Esophagus (tissue), 2 donors: ENCODE data around the gene NTMT1. TPM values are rescaled to one million over a fixed set of nuclear protein-coding genes. Genes with fewer than 3 reads are reported as not detected.
"Not testable (repeated sequence)": the region's sequence is repeated elsewhere in the genome, so short reads cannot be mapped to it uniquely, and the experiment has no call there.

Experiments
- H3K27ac ChIP-seq, 2 donors: one replicate each; pipeline ENCODE4 v1.5.1; 2013; ENCODE audit warnings: low read depth in 2 of 2, mild to moderate bottlenecking in 2 of 2, inconsistent platforms in 1 of 2, low read length in 1 of 2, moderate library complexity in 1 of 2
- H3K27me3 ChIP-seq, 2 donors: one replicate each; pipeline ENCODE4 v1.6.1; 2013; ENCODE audit warnings: low read length in 2 of 2, control low read depth in 1 of 2, mild to moderate bottlenecking in 1 of 2; ENCODE audit not compliant: insufficient read depth in 2 of 2, control insufficient read depth in 1 of 2
- H3K36me3 ChIP-seq, 2 donors: one replicate each; pipeline ENCODE4 v1.6.1; 2013; ENCODE audit warnings: low read length in 1 of 2; ENCODE audit not compliant: control insufficient read depth in 2 of 2, insufficient read depth in 2 of 2
- H3K4me1 ChIP-seq, 2 donors: one replicate each; pipeline ENCODE4 v1.6.1; 2013; ENCODE audit warnings: low read length in 1 of 2; ENCODE audit not compliant: control insufficient read depth in 2 of 2, insufficient read depth in 2 of 2
- H3K4me3 ChIP-seq, 2 donors: one replicate each; pipeline ENCODE4 v1.5.1; 2013; ENCODE audit warnings: low read length in 2 of 2, mild to moderate bottlenecking in 2 of 2, low read depth in 1 of 2, moderate library complexity in 1 of 2
- H3K9me3 ChIP-seq, 2 donors: one replicate each; pipeline ENCODE4 v1.6.1; 2013; ENCODE audit warnings: mild to moderate bottlenecking in 2 of 2, low read depth in 1 of 2, low read length in 1 of 2, moderate library complexity in 1 of 2; ENCODE audit not compliant: control insufficient read depth in 2 of 2, insufficient read depth in 1 of 2
- WGBS, 2 donors: extraction: QIAGEN DNeasy Blood & Tissue Kit; methylation state at CpG; one replicate each; pipeline ENCODE4 v1.1.7; 2013; 5-methylcytosine and 5-hydroxymethylcytosine counted together
- polyA plus RNA-seq, 2 donors: library from polyadenylated mRNA; stranded (reverse); fragments of 200-250 nt; gene quantifications; one replicate each; pipeline ENCODE4 v1.2.3, GENCODE V29; 2013
- donor health status: healthy with polysubstance abuse.
- donor health status: Bipolar disorder and iron deficiency.

NTMT1 gene
- polyA plus RNA-seq, 2 donors: 14.2 to 30.6 TPM

GRCh38 chr9:129585352-129585751 is 40.6 kb upstream of the NTMT1 start:
- H3K4me1 ChIP-seq: peaks cover 0 to 2% of the 10 kb centered on the region in 2 donors
- no peak overlapping the region for H3K27ac ChIP-seq
- no peaks in the 10 kb centered on the region for H3K27me3 ChIP-seq
- no peak overlapping the region for H3K4me3 ChIP-seq
- 87 to 100% methylated on average over 1 of the region's 1 CpG for WGBS, 2 donors
- H3K36me3 ChIP-seq: no peaks in the 10 kb centered on the region
- H3K9me3 ChIP-seq: no peaks in the 10 kb centered on the region

- H3K27ac ChIP-seq: no peak overlapping the region
- no peaks in the 10 kb centered on the region for H3K9me3 ChIP-seq
- H3K4me1 ChIP-seq: peaks cover 0 to 2% of the 10 kb centered on the region in 2 donors
- H3K36me3 ChIP-seq: no peaks in the 10 kb centered on the region
- H3K4me3 ChIP-seq: no peak overlapping the region
- 89 to 90% methylated on average over 1 of the region's 1 CpG for WGBS, 2 donors
- no peaks in the 10 kb centered on the region for H3K27me3 ChIP-seq
Measured at GRCh38 chr9:129586245-129586644, 39.7 kb upstream of the NTMT1 start.

GRCh38 chr9:129586685-129587084 is 39.3 kb upstream of the NTMT1 start:
- peaks cover 0 to 2% of the 10 kb centered on the region in 2 donors for H3K4me1 ChIP-seq
- peak overlapping the region in 1 of 2 donors; percentile 6 for H3K27ac ChIP-seq
- no peaks in the 10 kb centered on the region for H3K9me3 ChIP-seq
- no peaks in the 10 kb centered on the region for H3K36me3 ChIP-seq
- no peaks in the 10 kb centered on the region for H3K27me3 ChIP-seq
- WGBS, 2 donors: 76% methylated on average over 7 to 8 of the region's 8 CpGs
- no peak overlapping the region for H3K4me3 ChIP-seq

- WGBS, 2 donors: 85 to 87% methylated on average over 23 of the region's 23 CpGs
- Histone ChIP-seq H3K4me3 (no peak overlapping the region), H3K27me3 (no peaks in the 10 kb centered on the region), H3K9me3 (no peaks in the 10 kb centered on the region), H3K36me3 (no peaks in the 10 kb centered on the region), H3K27ac (no peak overlapping the region), H3K4me1 (peaks cover 0 to 2% of the 10 kb centered on the region in 2 donors)
Measured at GRCh38 chr9:129587487-129588262, 38.3 kb upstream of the NTMT1 start.

- H3K36me3 ChIP-seq: no peaks in the 10 kb centered on the region
- no peaks in the 10 kb centered on the region for H3K9me3 ChIP-seq
- H3K4me3 ChIP-seq: no peak overlapping the region
- no peaks in the 10 kb centered on the region for H3K27me3 ChIP-seq
- 86 to 88% methylated on average over 6 of the region's 6 CpGs for WGBS, 2 donors
- no peak overlapping the region for H3K27ac ChIP-seq
- H3K4me1 ChIP-seq: no peaks in the 10 kb centered on the region
Measured at GRCh38 chr9:129590466-129590865, 35.5 kb upstream of the NTMT1 start.

- H3K36me3 ChIP-seq: no peaks in the 10 kb centered on the region
- no peak overlapping the region for H3K27ac ChIP-seq
- no peaks in the 10 kb centered on the region for H3K9me3 ChIP-seq
- no peaks in the 10 kb centered on the region for H3K27me3 ChIP-seq
- H3K4me3 ChIP-seq: no peak overlapping the region
- H3K4me1 ChIP-seq: no peaks in the 10 kb centered on the region
- 79 to 82% methylated on average over 5 of the region's 5 CpGs for WGBS, 2 donors
Measured at GRCh38 chr9:129591916-129592315, 34.0 kb upstream of the NTMT1 start.

- H3K36me3 ChIP-seq, H3K27ac ChIP-seq, H3K9me3 ChIP-seq, H3K4me3 ChIP-seq, H3K4me1 ChIP-seq, H3K27me3 ChIP-seq: not testable (repeated sequence)
- WGBS, 2 donors: 87 to 88% methylated on average over 10 of the region's 10 CpGs
Measured at GRCh38 chr9:129592790-129593189, 33.2 kb upstream of the NTMT1 start.

GRCh38 chr9:129594632-129595031 is 31.3 kb upstream of the NTMT1 start:
- Histone ChIP-seq H3K4me3 (no peak overlapping the region), H3K36me3 (no peaks in the 10 kb centered on the region), H3K4me1 (peaks cover 0 to 7% of the 10 kb centered on the region in 2 donors), H3K27me3 (no peaks in the 10 kb centered on the region), H3K27ac (no peak overlapping the region), H3K9me3 (no peaks in the 10 kb centered on the region)
- WGBS, 2 donors: 54 to 56% methylated on average over 7 of the region's 7 CpGs

GRCh38 chr9:129595311-129595741 is 30.6 kb upstream of the NTMT1 start:
- Histone ChIP-seq H3K9me3 (no peaks in the 10 kb centered on the region), H3K4me1 (peaks cover 0 to 7% of the 10 kb centered on the region in 2 donors), H3K27me3 (no peaks in the 10 kb centered on the region), H3K27ac (no peak overlapping the region), H3K4me3 (no peak overlapping the region), H3K36me3 (no peaks in the 10 kb centered on the region)
- WGBS, 2 donors: 51 to 52% methylated on average over 5 of the region's 5 CpGs
